22Rv1 (cell line): Measurements from ENCODE around the gene ISG20L2.

Experiments
- H3K27ac ChIP-seq: fragments of 450-650 bp; 2 replicates; pipeline ENCODE4 v1.5.1; 2017
- CTCF ChIP-seq: fragments of 450-650 bp; IDR thresholded peaks from 2 replicates; pipeline ENCODE4 v1.5.1; 2017; ENCODE audit warnings: mild to moderate bottlenecking
- ZFX ChIP-seq: fragments of 450-650 bp; IDR thresholded peaks from 2 replicates; pipeline ENCODE4 v1.6.1; 2017; ENCODE audit warnings: antibody characterized with exemption, borderline replicate concordance

The ISG20L2 gene

DNA sequence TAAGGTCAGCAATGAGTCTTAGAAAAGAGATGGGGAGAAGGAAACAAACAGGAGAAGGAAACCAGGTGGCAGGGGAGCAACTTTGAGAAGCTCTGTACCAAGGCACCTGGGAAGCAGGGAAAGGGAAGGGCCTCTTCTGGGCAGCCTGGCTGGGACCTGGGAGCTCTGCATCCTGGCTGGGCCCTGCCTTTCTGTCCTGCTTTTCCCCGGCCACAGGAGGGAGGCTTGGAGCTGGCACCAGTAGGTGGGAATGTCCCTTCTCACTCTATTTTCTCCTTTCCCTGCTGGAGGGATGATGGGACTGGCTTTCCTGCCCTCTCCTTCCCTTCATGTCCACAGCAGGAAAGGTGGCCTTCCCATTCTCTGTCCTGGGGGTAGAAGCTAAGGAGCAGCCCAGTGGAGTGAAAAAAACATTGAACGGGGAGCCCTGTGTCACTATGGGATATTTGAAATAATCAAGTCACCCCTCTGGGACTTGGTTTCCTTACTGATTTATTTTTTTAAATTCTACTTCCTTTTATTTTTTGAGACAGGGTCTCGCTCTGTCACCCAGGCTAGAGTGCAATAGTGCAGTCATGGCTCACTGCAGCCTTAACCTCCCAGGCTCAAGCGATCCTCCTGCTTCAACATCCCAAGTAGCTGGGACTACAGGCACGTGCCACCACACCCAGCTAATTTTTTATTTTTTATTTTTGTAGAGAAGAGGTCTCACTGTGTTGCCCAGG is 46.2 kb downstream of the ISG20L2 start:
- TF ChIP-seq CTCF (peak; percentile 19; the same call in 1 of the 2 replicates), ZFX (no peak)
- no peak overlapping the region for H3K27ac ChIP-seq

DNA sequence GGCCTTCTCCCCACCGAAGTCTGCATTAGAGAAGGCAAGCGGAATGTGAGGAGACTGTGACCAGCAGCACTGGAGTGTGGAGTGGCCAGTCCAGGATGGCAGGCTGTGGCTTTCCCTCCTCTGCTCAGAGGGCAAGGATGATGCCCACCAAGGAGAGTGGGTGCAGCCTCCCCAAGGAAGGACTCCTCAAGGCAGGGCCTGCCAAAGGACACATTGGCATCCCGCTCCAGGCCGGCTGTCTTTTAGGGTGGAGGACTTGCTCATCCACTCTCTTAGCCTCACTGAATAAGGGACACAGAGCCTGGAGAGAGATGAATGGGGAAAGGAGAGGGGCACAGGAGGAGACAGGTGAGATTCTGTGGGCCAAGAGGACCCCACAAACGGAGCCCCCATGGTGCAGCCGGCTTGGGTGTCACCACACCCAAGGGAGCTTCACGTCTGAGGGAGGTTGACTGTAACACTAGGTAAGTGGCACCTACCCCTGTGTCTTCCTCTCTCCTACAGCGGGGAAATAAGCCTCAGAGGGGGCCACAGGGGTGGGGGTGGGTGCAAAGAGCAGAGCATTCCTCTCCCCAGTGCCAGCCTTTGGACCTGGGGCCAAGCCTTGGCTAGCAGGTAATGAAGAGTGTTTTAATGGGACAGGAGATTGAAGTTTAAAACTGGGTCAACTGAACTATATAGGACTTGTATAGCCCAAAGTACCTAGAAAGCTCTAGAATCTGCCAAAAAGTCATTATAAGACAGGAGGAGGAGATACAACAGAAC is 47.2 kb downstream of the ISG20L2 start:
- no peak for TF ChIP-seq ZFX
- no peak for TF ChIP-seq CTCF

GRCh38 chr1:156680056-156680455 is 48.5 kb downstream of the ISG20L2 start:
- TF ChIP-seq ZFX (no peak), CTCF (no peak)
- no peak overlapping the region for H3K27ac ChIP-seq

More for the DNA sequence above, 47.2 kb downstream of the ISG20L2 start:
- H3K27ac ChIP-seq: no peak overlapping the region

DNA sequence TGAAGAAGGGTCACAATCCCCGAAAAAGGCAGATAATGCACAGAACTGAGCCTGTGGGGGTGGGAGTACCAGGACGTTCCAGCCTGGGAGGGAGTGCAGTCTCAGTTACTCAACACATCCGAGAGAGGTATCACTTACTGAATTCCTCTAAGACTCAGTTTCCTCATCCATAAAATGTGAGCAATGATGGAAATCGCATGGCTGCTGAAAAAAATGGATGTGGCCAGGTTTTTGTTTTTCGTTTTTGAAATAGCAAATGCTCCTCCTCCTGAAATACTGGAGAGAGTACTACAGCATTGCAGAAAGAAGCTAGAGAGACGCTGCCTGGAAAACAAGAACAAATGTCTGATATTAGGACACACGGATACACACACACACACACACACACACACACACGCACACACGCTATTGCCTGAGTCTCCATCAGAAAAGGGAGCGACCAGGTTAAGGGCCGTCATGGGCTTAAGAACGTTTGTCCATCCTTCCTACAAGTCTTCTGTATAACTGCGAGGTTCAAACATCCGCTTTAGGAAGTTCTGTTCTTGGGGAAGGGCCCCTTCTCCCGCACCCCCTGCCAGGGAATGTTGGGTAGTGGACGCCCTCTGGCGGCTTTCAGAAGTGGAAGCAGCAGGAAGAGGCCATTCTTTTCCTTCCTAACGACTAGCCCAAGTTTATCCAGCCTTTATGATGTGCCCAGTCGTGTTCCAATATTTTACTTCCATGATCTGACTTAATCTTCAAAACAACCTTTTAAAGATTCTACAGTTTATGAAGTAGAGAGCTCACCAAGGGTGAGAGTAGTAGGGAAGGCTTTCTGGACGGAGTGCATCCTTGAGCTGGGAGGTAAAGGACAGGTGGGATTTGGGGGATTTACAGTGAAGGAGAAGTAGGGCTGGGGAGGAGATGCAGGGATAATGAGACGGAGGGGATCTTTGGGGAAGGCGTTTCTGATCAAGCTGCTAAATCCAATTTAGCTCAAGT is 50.7 kb downstream of the ISG20L2 start:
- no peak for TF ChIP-seq ZFX
- peak; percentile 99 for TF ChIP-seq CTCF

DNA sequence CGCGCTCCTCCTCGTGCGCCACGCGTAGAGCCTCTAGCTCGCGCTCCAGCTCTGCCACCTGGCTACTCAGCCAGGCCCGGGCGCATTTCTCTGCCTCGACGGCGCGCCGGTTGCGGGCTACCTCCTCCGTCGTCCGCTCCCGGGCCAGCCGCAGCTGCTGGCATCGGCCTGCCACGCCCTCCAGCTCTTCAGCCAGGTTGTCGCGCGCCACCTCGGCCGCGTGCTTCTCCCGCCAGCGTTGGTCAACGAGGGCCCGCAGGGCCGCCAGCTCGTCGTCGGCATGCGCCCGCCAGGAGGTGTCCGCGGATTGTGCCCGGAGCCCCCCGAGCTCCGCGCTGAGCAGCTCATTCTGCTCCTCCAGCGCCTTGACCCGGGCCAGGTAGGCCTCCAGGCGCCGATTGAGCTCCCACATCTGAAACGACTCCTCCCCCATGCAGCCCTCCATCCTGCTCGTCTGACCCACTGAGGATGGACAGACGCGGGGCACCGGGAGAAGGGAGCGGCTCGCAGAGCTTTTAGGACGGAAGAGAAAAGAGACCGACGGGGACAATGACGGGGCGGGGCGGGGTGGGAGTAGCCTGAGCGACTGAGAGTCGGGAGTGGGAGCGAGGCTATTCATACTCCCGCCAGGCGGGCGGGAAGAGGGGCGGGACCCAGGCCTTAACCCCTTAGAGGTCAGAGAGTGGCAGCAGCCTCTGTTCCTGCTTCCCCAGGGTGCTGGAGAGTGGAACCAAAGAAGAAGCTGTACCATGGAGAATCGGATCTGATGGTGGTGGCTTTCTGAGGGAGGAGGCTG is 51.5 kb downstream of the ISG20L2 start, which contains the start of gene NES:
NES (minus strand) TSS at position 588 of the 796 bp plus-strand sequence; CDS start at position 445, 143 bp downstream.
- TF ChIP-seq CTCF: no peak
- no peak for TF ChIP-seq ZFX
- peak within 1 kb of the TSS; percentile 58 for H3K27ac ChIP-seq

More for the DNA sequence above, 50.7 kb downstream of the ISG20L2 start:
- H3K27ac ChIP-seq: peak overlapping the region; percentile 58

- peak overlapping the region; percentile 58; the same call in 1 of the 2 replicates for H3K27ac ChIP-seq
- TF ChIP-seq ZFX (no peak), CTCF (no peak)
Observed at GRCh38 chr1:156676114-156676819, 52.3 kb downstream of the ISG20L2 start.
